NCI-H526 treated with DMSO at 0.1 percent for 48 hours (cell line): ENCODE data around the gene CASZ1.

Source experiments
- DNase-seq: peaks from one replicate; lab custom pipeline; 2025; lab: John Stamatoyannopoulos, UW

Gene CASZ1

GRCh38 chr1:10621906-10622305 lies 174.5 kb downstream of the CASZ1 start:
- DNase-seq, result no peak

GRCh38 chr1:10620776-10621175 lies 175.7 kb downstream of the CASZ1 start:
- no peak for DNase-seq

- no peak for DNase-seq
Observed at GRCh38 chr1:10617931-10618885, 178.2 kb downstream of the CASZ1 start.

GRCh38 chr1:10617318-10617717 lies 179.1 kb downstream of the CASZ1 start:
- DNase-seq, result no peak

GRCh38 chr1:10616696-10617095 lies 179.8 kb downstream of the CASZ1 start:
- no peak for DNase-seq

GRCh38 chr1:10615932-10616671 lies 180.3 kb downstream of the CASZ1 start:
- no peak for DNase-seq

GRCh38 chr1:10615332-10615731 lies 181.1 kb downstream of the CASZ1 start:
- DNase-seq, result no peak

- no peak for DNase-seq
Observed at GRCh38 chr1:10614377-10615225, 181.8 kb downstream of the CASZ1 start.

GRCh38 chr1:10613861-10614260 lies 182.6 kb downstream of the CASZ1 start:
- DNase-seq, result no peak

- no peak for DNase-seq
Observed at GRCh38 chr1:10613340-10613739, 183.1 kb downstream of the CASZ1 start.

GRCh38 chr1:10612436-10613160 lies 183.8 kb downstream of the CASZ1 start:
- DNase-seq, result no peak

- no peak for DNase-seq
Observed at GRCh38 chr1:10610901-10611600, 185.4 kb downstream of the CASZ1 start.

GRCh38 chr1:10608690-10609089 lies 187.8 kb downstream of the CASZ1 start:
- DNase-seq, result no peak

GRCh38 chr1:10607228-10607627 lies 189.2 kb downstream of the CASZ1 start:
- DNase-seq, result no peak

- no peak for DNase-seq
Observed at GRCh38 chr1:10606064-10606463, 190.4 kb downstream of the CASZ1 start.

GRCh38 chr1:10604966-10605365 lies 191.5 kb downstream of the CASZ1 start:
- no peak for DNase-seq

- no peak for DNase-seq
Observed at GRCh38 chr1:10602936-10603335, 193.5 kb downstream of the CASZ1 start.

GRCh38 chr1:10601342-10602070 lies 194.9 kb downstream of the CASZ1 start:
- no peak for DNase-seq

- no peak for DNase-seq
Observed at GRCh38 chr1:10599194-10599861, 197.1 kb downstream of the CASZ1 start.

GRCh38 chr1:10598389-10598702 lies 198.1 kb downstream of the CASZ1 start:
- no peak for DNase-seq
